Activated CD4-positive, alpha-beta memory T cell treated with anti-CD3 and anti-CD28 coated beads, Interleukin-2, amount 10 ng/mL, durations not matched to agents 7 days and 5 days (primary cell): ENCODE measurements around the gene SLC66A3. TPM values are rescaled to one million over a fixed set of nuclear protein-coding genes. Genes with fewer than 3 reads are reported as not detected.

ENCODE experiments used
- CTCF ChIA-PET: fragments of 350-600 bp; sonication (Branson Sonifier 250); formaldehyde crosslinking; loops from one replicate; lab custom pipeline; 2021; ENCODE audit warnings: antibody characterized with exemption, inconsistent platforms; lab: Charles Lee
- POLR2A ChIA-PET: fragments of 350-600 bp; sonication (Branson Sonifier 250); formaldehyde crosslinking; loops from one replicate; lab custom pipeline; 2021; ENCODE audit warnings: antibody characterized with exemption; lab: Charles Lee
- DNase-seq: peaks from one replicate; pipeline ENCODE4 v3.0.0-alpha.2; 2020
- H3K27ac Mint-ChIP-seq: one replicate; pipeline ENCODE4 v1.8.0; 2021; ENCODE audit warnings: mild to moderate bottlenecking, mixed read lengths
- H3K27me3 Mint-ChIP-seq: one replicate; pipeline ENCODE4 v1.8.0; 2021; ENCODE audit warnings: mixed read lengths
- H3K36me3 Mint-ChIP-seq: one replicate; pipeline ENCODE4 v1.8.0; 2021; ENCODE audit warnings: low read depth, mixed read lengths
- H3K4me1 Mint-ChIP-seq: one replicate; pipeline ENCODE4 v1.8.0; 2021; ENCODE audit warnings: mixed read lengths
- H3K4me3 Mint-ChIP-seq: one replicate; pipeline ENCODE4 v1.8.0; 2021; ENCODE audit warnings: mild to moderate bottlenecking, mixed read lengths
- H3K9me3 Mint-ChIP-seq: one replicate; pipeline ENCODE4 v1.8.0; 2021; ENCODE audit warnings: mixed read lengths
- total RNA-seq, 2 experiments: library from RNA; stranded (reverse); gene quantifications; one replicate each; pipeline ENCODE4 v1.2.3, GENCODE V29; 2021

SLC66A3 gene
- total RNA-seq: 10 to 100 TPM; 22.9 to 23.8 TPM

- peak within 1 kb of the TSS; percentile 80 for H3K27ac Mint-ChIP-seq
- peak within 1 kb of the TSS; percentile 79 for H3K4me3 Mint-ChIP-seq
- no peaks in the 10 kb centered on the region for H3K9me3 Mint-ChIP-seq
- H3K36me3 Mint-ChIP-seq: no peaks in the 10 kb centered on the region
- DNase-seq: no peak
- ChIA-PET CTCF (interaction anchor here (0.9 to 1.6 kb wide), 4 partner anchors 23 to 599 kb away, joined by 3 to 8 read pairs (median 4); a partner anchor contains a TSS), POLR2A (interaction anchor here (0.6 to 3.0 kb wide), 20 partner anchors 9 to 619 kb away, joined by 3 to 25 read pairs (median 4); partner anchors contain the start of genes E2F6 and ROCK2)
- peaks cover 14% of the 10 kb centered on the region for H3K27me3 Mint-ChIP-seq
- peaks cover 26% of the 10 kb centered on the region for H3K4me1 Mint-ChIP-seq
These were observed at the start of gene SLC66A3 for GRCh38 chr2:11155381-11156035. TSS of gene SLC66A3 (plus strand) at chr2:11155467. CDS start at chr2:11155547, 80 bp downstream.

DNA sequence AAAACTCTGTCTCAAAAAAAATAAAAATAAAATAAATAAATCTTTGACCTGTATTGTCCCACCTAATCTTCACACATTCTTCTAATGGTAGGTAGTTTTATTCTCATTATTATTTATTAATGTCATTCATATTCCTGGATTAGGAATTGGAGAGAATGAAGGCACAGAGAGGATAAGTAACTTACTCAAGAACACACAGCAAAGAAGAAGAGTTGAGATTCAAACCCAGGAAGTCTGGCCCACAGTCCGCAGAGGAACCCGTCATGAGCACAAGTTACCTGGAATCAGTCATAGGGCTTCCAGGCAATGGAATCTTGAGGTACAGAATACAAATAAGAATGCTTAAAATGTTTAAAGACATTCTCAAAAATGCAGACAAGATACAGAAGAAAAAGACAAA lies 46.3 kb upstream of the SLC66A3 start:
- H3K9me3 Mint-ChIP-seq: peaks cover 16% of the 10 kb centered on the region
- CTCF ChIA-PET: interaction anchor here (0.9 kb wide), 1 partner anchor 24 kb away, joined by 4 read pairs; a partner anchor contains a TSS
- no peak for DNase-seq

DNA sequence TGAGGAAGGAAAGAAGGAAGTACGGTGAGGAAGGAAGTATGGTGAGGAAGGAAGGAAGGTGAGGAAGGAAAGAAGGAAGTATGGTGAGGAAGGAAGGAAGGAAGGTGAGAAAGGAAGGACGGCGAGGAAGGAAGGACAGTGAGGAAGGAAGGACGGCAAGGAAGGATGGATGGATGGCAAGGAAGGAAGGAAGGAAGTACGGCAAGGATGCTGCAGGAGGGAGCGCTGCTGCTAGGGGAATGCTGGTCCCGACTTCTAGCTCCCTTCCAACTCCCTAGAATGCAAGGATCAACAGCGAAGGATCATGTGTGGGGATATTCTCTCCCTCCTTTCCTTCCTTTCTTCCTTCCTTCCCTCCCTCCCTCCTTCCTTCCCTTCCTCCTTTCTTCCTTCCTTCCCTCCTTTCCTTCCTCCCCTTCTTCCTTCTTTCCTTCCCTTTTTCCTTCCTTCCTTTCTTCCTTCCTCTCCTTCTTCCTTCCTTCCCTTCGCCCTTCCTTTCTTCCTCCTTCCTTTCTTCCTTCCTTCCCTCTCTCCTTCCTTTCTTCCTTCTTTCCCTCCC lies 42.3 kb upstream of the SLC66A3 start:
- peaks cover 16% of the 10 kb centered on the region for H3K9me3 Mint-ChIP-seq
- H3K4me1 Mint-ChIP-seq: no peaks in the 10 kb centered on the region
- H3K27ac Mint-ChIP-seq: no peak overlapping the region
- H3K27me3 Mint-ChIP-seq: peaks cover 13% of the 10 kb centered on the region
- ChIA-PET CTCF (no interaction called here), POLR2A (no interaction called here)
- no peaks in the 10 kb centered on the region for H3K36me3 Mint-ChIP-seq
- H3K4me3 Mint-ChIP-seq: no peak overlapping the region
- no peak for DNase-seq

More for the DNA sequence above, 46.3 kb upstream of the SLC66A3 start:
- Mint-ChIP-seq H3K27ac (no peak overlapping the region), H3K27me3 (peaks cover 13% of the 10 kb centered on the region), H3K4me1 (peaks cover 25% of the 10 kb centered on the region), H3K4me3 (no peak overlapping the region), H3K36me3 (no peaks in the 10 kb centered on the region)
- POLR2A ChIA-PET: no interaction called here

GRCh38 chr2:11117776-11118175 lies 37.5 kb upstream of the SLC66A3 start:
- Mint-ChIP-seq H3K4me1 (peaks cover 2% of the 10 kb centered on the region), H3K27ac (no peak overlapping the region), H3K4me3 (no peak overlapping the region), H3K36me3 (no peaks in the 10 kb centered on the region), H3K27me3 (peaks cover 4% of the 10 kb centered on the region), H3K9me3 (peaks cover 5% of the 10 kb centered on the region)
- CTCF ChIA-PET: no interaction called here
- DNase-seq: no peak
- POLR2A ChIA-PET: no interaction called here

- no peak overlapping the region for H3K4me3 Mint-ChIP-seq
- ChIA-PET POLR2A (no interaction called here), CTCF (interaction anchor here (2.7 kb wide), 1 partner anchor 286 kb away, joined by 10 read pairs; no protein-coding TSS in a partner anchor)
- H3K27ac Mint-ChIP-seq: no peak overlapping the region
- H3K4me1 Mint-ChIP-seq: peaks cover 2% of the 10 kb centered on the region
- H3K27me3 Mint-ChIP-seq: peaks cover 4% of the 10 kb centered on the region
- no peak for DNase-seq
- no peaks in the 10 kb centered on the region for H3K36me3 Mint-ChIP-seq
- H3K9me3 Mint-ChIP-seq: peaks cover 2% of the 10 kb centered on the region
These were observed 36.5 kb upstream of the SLC66A3 start for GRCh38 chr2:11118761-11119160.

DNA sequence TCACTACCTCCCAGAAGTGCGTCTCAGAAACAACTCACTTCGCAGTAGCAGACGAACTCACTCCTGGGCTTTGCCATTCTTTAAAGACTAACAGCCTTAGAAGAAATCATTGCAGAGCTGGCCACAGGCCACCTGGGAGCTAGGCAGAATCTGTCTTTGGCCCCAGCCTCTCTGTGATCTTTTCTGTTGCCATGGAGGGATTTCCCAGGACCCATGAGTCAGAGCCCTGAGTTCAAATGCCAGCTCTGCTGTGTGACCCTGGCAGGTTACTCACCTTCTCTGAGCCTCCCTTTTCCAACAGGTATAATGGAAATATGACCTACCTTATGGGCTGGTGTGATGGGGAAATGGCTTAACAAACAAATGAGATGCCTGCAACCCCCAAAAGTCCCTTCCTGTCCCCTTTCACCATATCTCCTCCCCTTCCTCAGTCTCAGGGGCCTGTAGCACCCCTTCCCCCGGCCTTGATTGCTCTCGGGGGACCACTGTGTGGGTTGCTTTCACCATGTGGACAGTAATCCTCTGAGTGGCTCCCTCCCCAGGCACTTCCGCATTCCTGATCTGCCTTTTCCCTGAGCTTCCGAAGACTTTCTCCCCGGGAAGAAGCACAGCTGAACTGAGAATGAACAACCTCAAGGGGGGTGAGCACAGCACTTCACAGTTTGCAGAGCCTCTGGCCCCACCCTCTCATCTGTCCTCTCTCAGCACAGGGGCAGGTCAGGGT lies 34.0 kb upstream of the SLC66A3 start:
- H3K9me3 Mint-ChIP-seq: no peaks in the 10 kb centered on the region
- peaks cover 12% of the 10 kb centered on the region for H3K27me3 Mint-ChIP-seq
- ChIA-PET POLR2A (no interaction called here), CTCF (interaction anchor here (1.5 to 2.7 kb wide), 2 partner anchors 11 to 289 kb away, joined by 5 to 10 read pairs; a partner anchor contains a TSS)
- DNase-seq: no peak
- no peak overlapping the region for H3K4me3 Mint-ChIP-seq
- no peaks in the 10 kb centered on the region for H3K36me3 Mint-ChIP-seq
- peaks cover 5% of the 10 kb centered on the region for H3K4me1 Mint-ChIP-seq
- H3K27ac Mint-ChIP-seq: no peak overlapping the region

DNA sequence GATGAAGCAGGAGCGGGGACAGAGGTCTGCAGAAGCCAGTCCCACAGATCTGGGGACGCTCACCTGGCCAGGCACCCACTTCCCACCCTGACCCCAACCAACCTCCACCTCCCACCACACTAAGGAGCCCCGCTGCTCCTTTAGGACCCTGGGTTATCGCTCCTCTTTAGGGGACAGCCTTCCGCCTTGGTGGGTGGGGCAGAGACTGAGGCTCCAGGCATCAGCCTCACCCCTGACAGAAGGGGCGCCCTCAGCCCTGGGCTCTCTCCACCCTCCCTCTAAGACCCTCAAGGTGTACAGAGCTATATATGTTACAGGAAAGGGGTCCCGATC lies 33.5 kb upstream of the SLC66A3 start:
- Mint-ChIP-seq H3K4me1 (peaks cover 5% of the 10 kb centered on the region), H3K27me3 (peaks cover 13% of the 10 kb centered on the region), H3K4me3 (no peak overlapping the region), H3K9me3 (no peaks in the 10 kb centered on the region), H3K27ac (no peak overlapping the region), H3K36me3 (no peaks in the 10 kb centered on the region)
- DNase-seq: no peak
- POLR2A ChIA-PET: no interaction called here
- CTCF ChIA-PET: interaction anchor here (1.5 kb wide), 1 partner anchor 11 kb away, joined by 5 read pairs; a partner anchor contains a TSS

DNA sequence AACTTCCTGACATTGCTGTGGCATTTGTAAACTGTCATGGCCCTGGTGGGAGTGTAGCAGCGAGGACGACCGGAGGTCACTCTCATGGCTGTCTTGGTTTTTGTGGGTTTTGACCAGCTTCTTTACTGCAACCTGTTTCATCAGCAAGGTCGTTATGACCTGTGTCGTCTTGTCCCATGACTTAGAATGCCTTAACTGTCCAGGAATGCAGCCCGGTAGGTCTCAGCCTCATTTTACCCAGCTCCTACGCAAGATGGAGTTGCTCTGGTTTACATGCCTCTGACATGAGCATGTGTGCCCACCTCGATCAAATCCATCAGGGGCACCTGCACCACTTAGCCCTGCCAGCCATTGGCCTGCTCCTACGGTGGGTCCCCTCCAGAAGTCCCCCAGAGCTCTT lies 32.9 kb upstream of the SLC66A3 start:
- no peaks in the 10 kb centered on the region for H3K36me3 Mint-ChIP-seq
- no peaks in the 10 kb centered on the region for H3K9me3 Mint-ChIP-seq
- no peak overlapping the region for H3K4me3 Mint-ChIP-seq
- ChIA-PET POLR2A (no interaction called here), CTCF (interaction anchor here (0.8 to 1.5 kb wide), 2 partner anchors 10 to 287 kb away, joined by 3 to 5 read pairs; a partner anchor contains a TSS)
- peaks cover 10% of the 10 kb centered on the region for H3K27me3 Mint-ChIP-seq
- no peak overlapping the region for H3K27ac Mint-ChIP-seq
- peaks cover 5% of the 10 kb centered on the region for H3K4me1 Mint-ChIP-seq
- DNase-seq: no peak

- no peak overlapping the region for H3K4me3 Mint-ChIP-seq
- peaks cover 5% of the 10 kb centered on the region for H3K4me1 Mint-ChIP-seq
- ChIA-PET POLR2A (no interaction called here), CTCF (interaction anchor here (0.8 to 5.0 kb wide), 6 partner anchors 9 to 291 kb away, joined by 3 to 67 read pairs (median 8); a partner anchor contains a TSS)
- no peaks in the 10 kb centered on the region for H3K9me3 Mint-ChIP-seq
- no peak for DNase-seq
- H3K27ac Mint-ChIP-seq: no peak overlapping the region
- H3K27me3 Mint-ChIP-seq: peaks cover 10% of the 10 kb centered on the region
- no peaks in the 10 kb centered on the region for H3K36me3 Mint-ChIP-seq
These were observed 32.1 kb upstream of the SLC66A3 start for GRCh38 chr2:11123001-11123809.

GRCh38 chr2:11123856-11124759 lies 31.2 kb upstream of the SLC66A3 start:
- POLR2A ChIA-PET: no interaction called here
- no peaks in the 10 kb centered on the region for H3K36me3 Mint-ChIP-seq
- peaks cover 7% of the 10 kb centered on the region for H3K4me1 Mint-ChIP-seq
- no peak overlapping the region for H3K27ac Mint-ChIP-seq
- peaks cover 11% of the 10 kb centered on the region for H3K27me3 Mint-ChIP-seq
- no peaks in the 10 kb centered on the region for H3K9me3 Mint-ChIP-seq
- DNase-seq: peak; percentile 73
- H3K4me3 Mint-ChIP-seq: no peak overlapping the region
- CTCF ChIA-PET: interaction anchor here (0.9 to 5.0 kb wide), 16 partner anchors 8 to 459 kb away, joined by 3 to 67 read pairs (median 4); a partner anchor contains a TSS

DNA sequence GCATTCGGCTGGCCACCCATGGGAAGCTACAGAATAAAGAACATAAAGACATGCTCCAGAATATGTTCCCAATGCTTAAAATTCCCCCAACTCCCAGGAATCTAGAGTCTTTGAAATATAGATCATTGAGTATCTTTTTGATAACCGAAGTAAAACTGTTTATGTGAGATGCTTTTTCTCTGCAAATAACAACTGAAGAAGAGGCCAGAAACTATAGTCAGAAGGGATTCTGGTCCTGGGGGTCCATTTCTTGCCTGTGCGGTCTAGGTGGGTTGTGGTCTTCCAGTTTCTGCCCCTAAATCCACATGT lies 30.6 kb upstream of the SLC66A3 start:
- ChIA-PET CTCF (interaction anchor here (0.9 to 5.0 kb wide), 15 partner anchors 9 to 458 kb away, joined by 3 to 67 read pairs (median 4); a partner anchor contains a TSS), POLR2A (no interaction called here)
- peaks cover 11% of the 10 kb centered on the region for H3K27me3 Mint-ChIP-seq
- DNase-seq: no peak
- no peak overlapping the region for H3K27ac Mint-ChIP-seq
- H3K36me3 Mint-ChIP-seq: no peaks in the 10 kb centered on the region
- no peak overlapping the region for H3K4me3 Mint-ChIP-seq
- peaks cover 10% of the 10 kb centered on the region for H3K4me1 Mint-ChIP-seq
- H3K9me3 Mint-ChIP-seq: no peaks in the 10 kb centered on the region

DNA sequence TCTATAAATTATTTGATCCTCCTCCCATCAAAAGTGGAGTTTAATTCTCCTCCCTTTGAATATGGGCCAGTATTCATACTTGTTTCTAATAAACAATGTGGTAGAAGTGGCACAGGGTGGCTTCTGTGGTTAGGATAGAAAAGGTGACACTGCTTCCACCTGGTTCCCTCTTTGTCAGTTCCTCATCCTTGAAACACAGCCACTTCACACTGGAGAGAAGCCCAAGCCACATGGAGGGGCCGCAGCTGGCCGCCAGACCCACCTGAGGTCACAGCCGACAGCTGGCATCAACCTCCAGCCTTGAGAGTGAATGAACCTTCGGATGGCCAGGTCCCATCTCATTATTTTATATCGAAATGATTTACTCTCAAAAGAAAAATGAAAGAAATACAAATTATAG lies 27.5 kb upstream of the SLC66A3 start:
- Mint-ChIP-seq H3K27ac (no peak overlapping the region), H3K4me1 (peaks cover 33% of the 10 kb centered on the region), H3K36me3 (no peaks in the 10 kb centered on the region), H3K9me3 (no peaks in the 10 kb centered on the region), H3K27me3 (peaks cover 11% of the 10 kb centered on the region), H3K4me3 (no peak overlapping the region)
- no peak for DNase-seq
- ChIA-PET POLR2A (no interaction called here), CTCF (interaction anchor here (0.7 to 5.0 kb wide), 2 partner anchors 41 to 296 kb away, joined by 3 to 67 read pairs; no protein-coding TSS in a partner anchor)
